Raji (cell line): ENCODE data around the gene IGSF23.

Experiments
- POLR2A ChIP-seq: IDR thresholded peaks from 2 replicates; pipeline ENCODE4 v1.6.1; 2011; ENCODE audit warnings: low read depth, low read length, control low read depth; ENCODE audit not compliant: insufficient read depth

The IGSF23 gene

GRCh38 chr19:44613295-44614178 is at the start of gene IGSF23:
TSS of gene IGSF23 (plus strand) at chr19:44613563. CDS start at chr19:44613646, 83 bp downstream.
- no peak for TF ChIP-seq POLR2A

- no peak for TF ChIP-seq POLR2A
These were observed 46.4 kb upstream of the IGSF23 start for GRCh38 chr19:44566984-44567383.

- TF ChIP-seq POLR2A, result no peak
These were observed 45.6 kb upstream of the IGSF23 start for GRCh38 chr19:44567745-44568144.

- TF ChIP-seq POLR2A, result no peak
These were observed 42.8 kb upstream of the IGSF23 start for GRCh38 chr19:44570603-44570983.

- TF ChIP-seq POLR2A, result no peak
These were observed 42.2 kb upstream of the IGSF23 start for GRCh38 chr19:44570984-44571684.

GRCh38 chr19:44571830-44572580 is 41.4 kb upstream of the IGSF23 start:
- TF ChIP-seq POLR2A, result no peak

GRCh38 chr19:44572581-44572900 is 40.8 kb upstream of the IGSF23 start:
- TF ChIP-seq POLR2A, result no peak

GRCh38 chr19:44573183-44573582 is 40.2 kb upstream of the IGSF23 start:
- no peak for TF ChIP-seq POLR2A

GRCh38 chr19:44573627-44574026 is 39.7 kb upstream of the IGSF23 start:
- TF ChIP-seq POLR2A, result no peak

- TF ChIP-seq POLR2A, result no peak
These were observed 39.0 kb upstream of the IGSF23 start for GRCh38 chr19:44574186-44574950.

- TF ChIP-seq POLR2A, result no peak
These were observed 38.2 kb upstream of the IGSF23 start for GRCh38 chr19:44575116-44575700.

- no peak for TF ChIP-seq POLR2A
These were observed 36.4 kb upstream of the IGSF23 start for GRCh38 chr19:44576843-44577565.

- no peak for TF ChIP-seq POLR2A
These were observed 35.8 kb upstream of the IGSF23 start for GRCh38 chr19:44577566-44577874.
